AG10803 (cell line): Measurements from ENCODE around the gene PORCN.
"Not testable (repeated sequence)": the region's sequence is repeated elsewhere in the genome, so short reads cannot be mapped to it uniquely, and the experiment has no call there.

Experiments used
- DNase-seq: peaks from one replicate; pipeline ENCODE4 v3.0.0; 2010; ENCODE audit warnings: low read depth
- H3K4me3 ChIP-seq: 2 replicates; pipeline ENCODE4 v1.5.1; 2011; ENCODE audit warnings: mild to moderate bottlenecking, low read length, control low read depth
- CTCF ChIP-seq: conservative IDR thresholded peaks from 2 replicates; pipeline ENCODE4 v1.5.1; 2011; ENCODE audit warnings: mild to moderate bottlenecking, low read length, control low read depth, inconsistent platforms

Gene PORCN

GRCh38 chrX:48539345-48540027 lies 30.7 kb downstream of the PORCN start, which contains the start of gene TBC1D25:
TSS of gene TBC1D25 (plus strand) at chrX:48539714. CDS start at chrX:48539798, 84 bp downstream.
- TF ChIP-seq CTCF: peak; percentile 29
- peak; percentile 96 for DNase-seq
- peak within 1 kb of the TSS; percentile 82 for H3K4me3 ChIP-seq

- no peak for TF ChIP-seq CTCF
- DNase-seq: peak; percentile 34
- peak overlapping the region; percentile 82 for H3K4me3 ChIP-seq
These were observed 31.2 kb downstream of the PORCN start for GRCh38 chrX:48540028-48540375.

- no peak for DNase-seq
- peak overlapping the region; percentile 82 for H3K4me3 ChIP-seq
- no peak for TF ChIP-seq CTCF
These were observed 31.7 kb downstream of the PORCN start for GRCh38 chrX:48540480-48540879.

GRCh38 chrX:48541140-48541814 lies 32.5 kb downstream of the PORCN start:
- no peak overlapping the region for H3K4me3 ChIP-seq
- DNase-seq: no peak
- no peak for TF ChIP-seq CTCF

- H3K4me3 ChIP-seq: no peak overlapping the region
- no peak for DNase-seq
- TF ChIP-seq CTCF: no peak
These were observed 40.1 kb downstream of the PORCN start for GRCh38 chrX:48548871-48549270.

GRCh38 chrX:48555731-48556325 lies 47.0 kb downstream of the PORCN start:
- DNase-seq, H3K4me3 ChIP-seq: not testable (repeated sequence)

GRCh38 chrX:48558271-48558670 lies 49.5 kb downstream of the PORCN start:
- no peak for TF ChIP-seq CTCF
- H3K4me3 ChIP-seq: no peak overlapping the region
- DNase-seq: peak; percentile 76
